HEK293 (cell line): Measurements from ENCODE around the gene CRTC2.
A peak's percentile ranks its signal among the peaks of the same experiment; 100 is the strongest.

Experiments
- AEBP2 ChIP-seq: fragments of 450-650 bp; formaldehyde crosslinking; IDR thresholded peaks from 2 replicates; pipeline ENCODE4 v1.5.1; 2016; ENCODE audit warnings: missing biosample characterization, missing genetic modification characterization, borderline replicate concordance
- BCL11A ChIP-seq: fragments of 450-650 bp; formaldehyde crosslinking; IDR thresholded peaks from 2 replicates; pipeline ENCODE4 v1.5.1; 2016; ENCODE audit warnings: low read depth, missing biosample characterization, missing genetic modification characterization
- PBX3 ChIP-seq: sonication (generic); formaldehyde crosslinking; IDR thresholded peaks from 2 replicates; pipeline ENCODE4 v1.8.1; 2022; ENCODE audit warnings: mild to moderate bottlenecking, moderate library complexity, missing genetic modification reagents
- SP7 ChIP-seq: fragments of 450-650 bp; formaldehyde crosslinking; IDR thresholded peaks from 2 replicates; pipeline ENCODE4 v1.5.1; 2016; ENCODE audit warnings: missing biosample characterization, missing genetic modification characterization
- ZBTB17 ChIP-seq: fragments of 450-650 bp; formaldehyde crosslinking; IDR thresholded peaks from 2 replicates; pipeline ENCODE4 v1.5.1; 2016; ENCODE audit warnings: missing biosample characterization, missing genetic modification characterization
- ZBTB20 ChIP-seq: fragments of 450-650 bp; formaldehyde crosslinking; IDR thresholded peaks from 2 replicates; pipeline ENCODE4 v1.5.1; 2016; ENCODE audit warnings: missing biosample characterization, missing genetic modification characterization
- ZFP3 ChIP-seq: fragments of 450-650 bp; formaldehyde crosslinking; IDR thresholded peaks from 2 replicates; pipeline ENCODE4 v1.5.1; 2016; ENCODE audit warnings: low read depth, missing biosample characterization, missing genetic modification characterization
- ZNF10 ChIP-seq: fragments of 450-650 bp; formaldehyde crosslinking; IDR thresholded peaks from 2 replicates; pipeline ENCODE4 v1.5.1; 2017; ENCODE audit warnings: missing biosample characterization, missing genetic modification characterization
- ZNF112 ChIP-seq: fragments of 450-650 bp; formaldehyde crosslinking; IDR thresholded peaks from 2 replicates; pipeline ENCODE4 v1.5.0; 2017; ENCODE audit warnings: missing biosample characterization, missing genetic modification characterization
- ZNF114 ChIP-seq: fragments of 450-650 bp; formaldehyde crosslinking; IDR thresholded peaks from 2 replicates; pipeline ENCODE4 v1.5.0; 2017; ENCODE audit warnings: missing biosample characterization, missing genetic modification characterization
- ZNF121 ChIP-seq: fragments of 450-650 bp; formaldehyde crosslinking; IDR thresholded peaks from 2 replicates; pipeline ENCODE4 v1.5.1; 2016; ENCODE audit warnings: missing biosample characterization, missing genetic modification characterization
- ZNF148 ChIP-seq: fragments of 450-650 bp; formaldehyde crosslinking; IDR thresholded peaks from 2 replicates; pipeline ENCODE4 v1.5.0; 2017; ENCODE audit warnings: missing biosample characterization, missing genetic modification characterization, borderline replicate concordance
- ZNF19 ChIP-seq: fragments of 450-650 bp; formaldehyde crosslinking; IDR thresholded peaks from 2 replicates; pipeline ENCODE4; 2016; ENCODE audit warnings: missing biosample characterization, missing genetic modification characterization, low read depth
- ZNF211 ChIP-seq: fragments of 450-650 bp; formaldehyde crosslinking; IDR thresholded peaks from 2 replicates; pipeline ENCODE4 v1.5.1; 2016; ENCODE audit warnings: low read depth, missing biosample characterization, missing genetic modification characterization
- ZNF26 ChIP-seq: fragments of 450-650 bp; formaldehyde crosslinking; IDR thresholded peaks from 2 replicates; pipeline ENCODE4 v1.5.1; 2016; ENCODE audit warnings: missing biosample characterization, missing genetic modification characterization
- ZNF280C ChIP-seq: fragments of 450-650 bp; formaldehyde crosslinking; IDR thresholded peaks from 2 replicates; pipeline ENCODE4 v1.5.1; 2016; ENCODE audit warnings: missing biosample characterization, missing genetic modification characterization
- ZNF366 ChIP-seq: fragments of 450-650 bp; formaldehyde crosslinking; conservative IDR thresholded peaks from 2 replicates; pipeline ENCODE4 v1.5.1; 2016; ENCODE audit warnings: missing biosample characterization, missing genetic modification characterization
- ZNF391 ChIP-seq: fragments of 450-650 bp; formaldehyde crosslinking; IDR thresholded peaks from 2 replicates; pipeline ENCODE4 v1.5.1; 2016; ENCODE audit warnings: low read depth, missing biosample characterization, missing genetic modification characterization, borderline replicate concordance
- ZNF501 ChIP-seq: fragments of 450-650 bp; formaldehyde crosslinking; IDR thresholded peaks from 2 replicates; pipeline ENCODE4 v1.5.1; 2016; ENCODE audit warnings: missing biosample characterization, missing genetic modification characterization
- ZNF544 ChIP-seq: fragments of 450-650 bp; formaldehyde crosslinking; IDR thresholded peaks from 2 replicates; pipeline ENCODE4 v1.5.0; 2017; ENCODE audit warnings: missing biosample characterization, missing genetic modification characterization
- ZNF548 ChIP-seq: fragments of 450-650 bp; formaldehyde crosslinking; IDR thresholded peaks from 2 replicates; pipeline ENCODE4 v1.5.1; 2016; ENCODE audit warnings: missing biosample characterization, missing genetic modification characterization
- ZNF558 ChIP-seq: fragments of 450-650 bp; formaldehyde crosslinking; IDR thresholded peaks from 2 replicates; pipeline ENCODE4 v1.5.1; 2016; ENCODE audit warnings: missing biosample characterization, missing genetic modification characterization
- ZNF596 ChIP-seq: fragments of 450-650 bp; IDR thresholded peaks from 2 replicates; pipeline ENCODE4 v1.5.0; 2018; ENCODE audit warnings: missing biosample characterization, mild to moderate bottlenecking, missing genetic modification characterization, moderate library complexity
- ZNF654 ChIP-seq: fragments of 450-650 bp; formaldehyde crosslinking; IDR thresholded peaks from 2 replicates; pipeline ENCODE4 v1.5.1; 2016; ENCODE audit warnings: low read depth, missing biosample characterization, missing genetic modification characterization
- ZNF660 ChIP-seq: fragments of 450-650 bp; IDR thresholded peaks from 2 replicates; pipeline ENCODE4 v1.5.1; 2018; ENCODE audit warnings: missing biosample characterization, mild to moderate bottlenecking, missing genetic modification characterization
- ZNF692 ChIP-seq: fragments of 450-650 bp; formaldehyde crosslinking; IDR thresholded peaks from 2 replicates; pipeline ENCODE4 v1.5.1; 2016; ENCODE audit warnings: missing biosample characterization, missing genetic modification characterization
- ZNF776 ChIP-seq: fragments of 450-650 bp; formaldehyde crosslinking; IDR thresholded peaks from 2 replicates; pipeline ENCODE4 v1.5.0; 2017; ENCODE audit warnings: missing biosample characterization, missing genetic modification characterization, borderline replicate concordance
- ZNF830 ChIP-seq: fragments of 450-650 bp; IDR thresholded peaks from 2 replicates; pipeline ENCODE4 v1.5.0; 2018; ENCODE audit warnings: missing biosample characterization, missing genetic modification characterization, low read depth, mild to moderate bottlenecking, moderate library complexity
- ZNF837 ChIP-seq: fragments of 450-650 bp; formaldehyde crosslinking; IDR thresholded peaks from 2 replicates; pipeline ENCODE4 v1.5.1; 2016; ENCODE audit warnings: missing biosample characterization, missing genetic modification characterization

CRTC2 gene

GRCh38 chr1:153967107-153967999 lies 8.9 kb upstream of the CRTC2 start, which contains the start of gene CREB3L4 (continued):
- TF ChIP-seq BCL11A (tag by site-specific recombination) = peak; percentile 94
- TF ChIP-seq AEBP2 (tag by site-specific recombination) = no peak
- no peak for TF ChIP-seq ZNF391 (tag by site-specific recombination)
- no peak for TF ChIP-seq ZNF544
- peak; percentile 88 for TF ChIP-seq ZNF660 (tag by site-specific recombination)
- TF ChIP-seq ZNF19 = no peak
- no peak for TF ChIP-seq ZNF558 (tag by site-specific recombination)
- no peak for TF ChIP-seq ZNF26
- TF ChIP-seq ZNF211 (tag by site-specific recombination) = no peak
- peak; percentile 100 for TF ChIP-seq ZNF121 (tag by site-specific recombination)
- peak; percentile 73 for TF ChIP-seq ZNF366 (tag by site-specific recombination)
- no peak for TF ChIP-seq ZNF112
- TF ChIP-seq ZNF830 (tag by site-specific recombination) = no peak
- TF ChIP-seq ZBTB17 (tag by site-specific recombination) = peak; percentile 99
- no peak; the same call in 1 of the 2 replicates for TF ChIP-seq ZNF501 (tag by site-specific recombination)
- TF ChIP-seq ZNF837 (tag by site-specific recombination) = no peak
- no peak for TF ChIP-seq ZNF548 (tag by site-specific recombination)
- no peak for TF ChIP-seq ZNF148 (tag by site-specific recombination)
- TF ChIP-seq SP7 = peak; percentile 82; the same call in 1 of the 2 replicates
- TF ChIP-seq ZBTB20 (tag by site-specific recombination) = peak; percentile 96
- TF ChIP-seq PBX3 = peak; percentile 96
- no peak for TF ChIP-seq ZNF280C (tag by site-specific recombination)
- TF ChIP-seq ZNF776 (tag by site-specific recombination) = no peak
- no peak for TF ChIP-seq ZNF114 (tag by site-specific recombination)
- no peak for TF ChIP-seq ZNF10 (tag by site-specific recombination)
- 0 out of 2 replicates have a peak, but pooled peaks have one; percentile 7 for TF ChIP-seq ZNF654 (tag by site-specific recombination)
- peak; percentile 70 for TF ChIP-seq ZNF692
- TF ChIP-seq ZFP3 (tag by site-specific recombination) = peak; percentile 63; the same call in 1 of the 2 replicates
- TF ChIP-seq ZNF596 (tag by site-specific recombination) = no peak
